ENCODE measurements around the gene SLC16A6. TPM values are rescaled to one million over a fixed set of nuclear protein-coding genes. Genes with fewer than 3 reads are reported as not detected.
"Not testable (repeated sequence)": the region's sequence is repeated elsewhere in the genome, so short reads cannot be mapped to it uniquely, and the experiment has no call there.

The SLC16A6 gene
- total RNA-seq, 1 donor from 2014 or later: 2.1 TPM

DNA sequence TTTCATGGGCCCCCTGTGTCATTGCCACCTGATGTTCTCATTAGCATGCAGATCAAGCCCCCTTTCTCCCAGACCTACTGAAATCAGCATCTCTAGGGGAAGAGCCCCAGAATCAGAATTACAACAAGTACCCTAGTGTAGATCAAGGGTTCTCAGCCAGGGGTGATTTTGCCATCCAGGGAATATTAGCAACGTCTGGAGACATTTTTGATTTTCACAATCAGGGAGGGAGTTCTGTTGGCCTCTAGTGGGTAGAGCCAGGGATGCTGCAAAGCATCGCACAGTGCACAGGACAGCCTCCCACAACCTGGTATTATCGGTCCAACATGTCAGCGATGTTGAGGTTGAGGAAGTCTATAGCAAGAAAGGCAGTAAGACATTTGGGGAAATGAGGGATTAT lies 35.8 kb downstream of the SLC16A6 start:
- peaks cover 15% of the 10 kb centered on the region for H3K4me1 Mint-ChIP-seq (ENCODE audit: unreplicated experiment)
- DNase-seq (ENCODE audit: extremely low spot score, unreplicated experiment): peak; percentile 46
- peaks cover 40% of the 10 kb centered on the region for H3K36me3 Mint-ChIP-seq (ENCODE audit: unreplicated experiment)
- H3K27me3 Mint-ChIP-seq (ENCODE audit: unreplicated experiment): no peaks in the 10 kb centered on the region
- TF ChIP-seq, protein P1, sequence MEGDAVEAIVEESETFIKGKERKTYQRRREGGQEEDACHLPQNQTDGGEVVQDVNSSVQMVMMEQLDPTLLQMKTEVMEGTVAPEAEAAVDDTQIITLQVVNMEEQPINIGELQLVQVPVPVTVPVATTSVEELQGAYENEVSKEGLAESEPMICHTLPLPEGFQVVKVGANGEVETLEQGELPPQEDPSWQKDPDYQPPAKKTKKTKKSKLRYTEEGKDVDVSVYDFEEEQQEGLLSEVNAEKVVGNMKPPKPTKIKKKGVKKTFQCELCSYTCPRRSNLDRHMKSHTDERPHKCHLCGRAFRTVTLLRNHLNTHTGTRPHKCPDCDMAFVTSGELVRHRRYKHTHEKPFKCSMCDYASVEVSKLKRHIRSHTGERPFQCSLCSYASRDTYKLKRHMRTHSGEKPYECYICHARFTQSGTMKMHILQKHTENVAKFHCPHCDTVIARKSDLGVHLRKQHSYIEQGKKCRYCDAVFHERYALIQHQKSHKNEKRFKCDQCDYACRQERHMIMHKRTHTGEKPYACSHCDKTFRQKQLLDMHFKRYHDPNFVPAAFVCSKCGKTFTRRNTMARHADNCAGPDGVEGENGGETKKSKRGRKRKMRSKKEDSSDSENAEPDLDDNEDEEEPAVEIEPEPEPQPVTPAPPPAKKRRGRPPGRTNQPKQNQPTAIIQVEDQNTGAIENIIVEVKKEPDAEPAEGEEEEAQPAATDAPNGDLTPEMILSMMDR (IDR thresholded peaks at IDR 0.05): no peak
- H3K27ac Mint-ChIP-seq (ENCODE audit: unreplicated experiment): no peak overlapping the region
- no peak overlapping the region for H3K4me3 Mint-ChIP-seq (ENCODE audit: unreplicated experiment)
- H3K9me3 Mint-ChIP-seq (ENCODE audit: unreplicated experiment): no peaks in the 10 kb centered on the region

DNA sequence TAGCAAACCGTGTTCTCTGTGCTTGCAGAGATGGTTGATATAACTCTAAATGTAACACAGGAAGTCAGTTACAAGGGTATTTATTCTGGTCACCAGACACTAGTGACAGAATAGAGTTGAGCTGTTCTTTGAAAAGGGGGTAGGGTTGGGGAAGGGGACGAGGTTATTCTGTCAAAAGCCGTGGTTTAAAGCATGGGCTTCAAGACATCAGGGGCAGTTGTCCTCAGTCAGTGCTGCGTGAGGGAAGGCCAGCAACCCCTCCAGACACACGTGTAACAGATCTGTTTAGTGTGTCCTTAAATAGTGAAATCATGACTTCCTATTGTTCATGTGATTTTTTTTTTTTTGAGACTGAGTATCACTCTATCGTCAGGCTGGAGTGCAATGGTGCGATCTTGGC lies 37.5 kb downstream of the SLC16A6 start:
- H3K9me3 Mint-ChIP-seq (ENCODE audit: unreplicated experiment); H3K27ac Mint-ChIP-seq (ENCODE audit: unreplicated experiment); H3K4me3 Mint-ChIP-seq (ENCODE audit: unreplicated experiment); H3K27me3 Mint-ChIP-seq (ENCODE audit: unreplicated experiment): not testable (repeated sequence)
- Mint-ChIP-seq H3K36me3 (ENCODE audit: unreplicated experiment) (peaks cover 41% of the 10 kb centered on the region), H3K4me1 (ENCODE audit: unreplicated experiment) (peaks cover 12% of the 10 kb centered on the region)
- DNase-seq (ENCODE audit: extremely low spot score, unreplicated experiment): peak; percentile 46

DNA sequence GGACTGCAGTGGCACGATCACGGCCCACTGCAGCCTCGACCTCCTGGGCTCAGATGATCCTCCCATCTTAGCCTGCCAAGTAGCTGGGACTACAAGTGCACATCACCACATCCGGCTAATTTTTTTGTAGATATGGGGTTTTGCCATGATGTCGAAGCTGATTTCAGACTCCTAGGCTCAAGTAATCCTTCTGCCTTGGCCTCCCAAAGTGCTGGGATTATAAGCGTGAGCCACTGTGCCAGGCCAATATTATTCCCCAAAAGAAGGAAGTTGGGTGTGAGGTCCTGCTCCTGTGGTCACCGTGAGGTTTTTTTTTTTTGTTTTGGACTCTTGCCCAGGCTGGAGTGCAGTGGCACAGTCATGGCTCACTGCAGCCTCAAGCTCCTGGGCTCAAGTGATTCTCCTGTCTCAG lies 41.6 kb downstream of the SLC16A6 start:
- H3K27ac Mint-ChIP-seq (ENCODE audit: unreplicated experiment): no peak overlapping the region

DNA sequence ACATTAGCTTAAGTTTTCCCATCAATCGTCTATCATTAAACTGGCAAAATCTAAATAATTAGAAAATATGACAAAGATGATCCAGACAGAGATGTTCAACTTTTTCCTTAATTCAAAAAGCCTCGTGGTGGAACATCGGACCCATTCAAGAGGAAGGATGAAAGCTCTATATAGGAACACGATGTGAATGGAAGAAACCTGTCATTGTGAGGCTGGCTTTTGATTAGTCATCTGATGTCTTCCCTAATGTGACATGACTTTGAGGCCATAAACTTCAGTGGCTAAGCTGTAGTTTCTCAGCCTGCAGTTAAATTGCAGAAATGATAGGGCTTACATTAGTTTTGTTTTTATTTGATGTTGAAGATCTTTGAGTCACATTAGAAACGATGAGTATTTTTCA lies 42.0 kb downstream of the SLC16A6 start:
- DNase-seq (ENCODE audit: extremely low spot score, unreplicated experiment): no peak
- H3K4me1 Mint-ChIP-seq (ENCODE audit: unreplicated experiment): peaks cover 17% of the 10 kb centered on the region
- no peaks in the 10 kb centered on the region for H3K27me3 Mint-ChIP-seq (ENCODE audit: unreplicated experiment)
- peak overlapping the region; percentile 96 for H3K27ac Mint-ChIP-seq (ENCODE audit: unreplicated experiment)
- H3K4me3 Mint-ChIP-seq (ENCODE audit: unreplicated experiment): peak overlapping the region; percentile 95
- peaks cover 22% of the 10 kb centered on the region for H3K36me3 Mint-ChIP-seq (ENCODE audit: unreplicated experiment)
- TF ChIP-seq, protein P1 (IDR thresholded peaks at IDR 0.05): no peak
- no peaks in the 10 kb centered on the region for H3K9me3 Mint-ChIP-seq (ENCODE audit: unreplicated experiment)

More for the DNA sequence above, 41.6 kb downstream of the SLC16A6 start:
- no peaks in the 10 kb centered on the region for H3K27me3 Mint-ChIP-seq (ENCODE audit: unreplicated experiment)
- no peak overlapping the region for H3K4me3 Mint-ChIP-seq (ENCODE audit: unreplicated experiment)
- peaks cover 26% of the 10 kb centered on the region for H3K36me3 Mint-ChIP-seq (ENCODE audit: unreplicated experiment)
- DNase-seq (ENCODE audit: extremely low spot score, unreplicated experiment): peak; percentile 11
- no peaks in the 10 kb centered on the region for H3K9me3 Mint-ChIP-seq (ENCODE audit: unreplicated experiment)
- H3K4me1 Mint-ChIP-seq (ENCODE audit: unreplicated experiment): peaks cover 17% of the 10 kb centered on the region
- TF ChIP-seq, protein P1 (IDR thresholded peaks at IDR 0.05): no peak

DNA sequence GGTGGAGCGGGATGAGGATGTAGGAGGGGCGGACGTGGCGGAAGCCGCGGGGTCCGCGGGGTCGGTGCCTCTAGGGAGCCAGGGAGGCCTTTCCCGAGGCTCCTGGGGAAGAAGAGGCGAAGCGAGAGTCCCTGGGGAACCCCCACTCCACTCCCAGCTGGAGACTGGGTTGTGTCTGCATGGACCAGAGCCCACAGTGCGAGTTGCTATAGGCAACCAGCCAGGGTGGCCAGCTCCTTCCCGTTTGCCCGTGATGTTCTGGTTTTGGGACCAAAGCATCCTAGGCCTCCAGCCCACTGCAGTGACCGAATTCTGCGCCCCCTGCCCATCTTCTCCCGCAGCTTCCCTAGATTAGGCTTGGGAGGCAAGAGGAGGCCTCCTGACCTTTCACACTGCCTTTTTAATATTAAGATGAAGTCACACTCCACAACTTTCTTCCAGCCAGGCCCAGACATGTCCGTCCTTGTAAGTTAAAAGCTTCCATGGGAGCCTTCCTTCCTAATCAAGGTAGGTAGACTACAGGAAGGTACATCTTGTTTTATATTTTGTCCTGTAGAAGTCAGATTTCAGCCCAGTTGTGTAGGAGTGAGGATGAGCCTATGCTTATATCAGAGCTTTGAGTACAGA lies 42.6 kb downstream of the SLC16A6 start:
- Mint-ChIP-seq H3K4me1 (ENCODE audit: unreplicated experiment) (peaks cover 17% of the 10 kb centered on the region), H3K27ac (ENCODE audit: unreplicated experiment) (peak overlapping the region; percentile 96), H3K36me3 (ENCODE audit: unreplicated experiment) (peaks cover 21% of the 10 kb centered on the region), H3K9me3 (ENCODE audit: unreplicated experiment) (no peaks in the 10 kb centered on the region), H3K4me3 (ENCODE audit: unreplicated experiment) (peak overlapping the region; percentile 95), H3K27me3 (ENCODE audit: unreplicated experiment) (no peaks in the 10 kb centered on the region)
- TF ChIP-seq, protein P1 (IDR thresholded peaks at IDR 0.05): no peak
- no peak for DNase-seq (ENCODE audit: extremely low spot score, unreplicated experiment)

Data from osteocyte (in vitro differentiated cells).